C4-2B (cell line): ENCODE measurements around the gene CAB39.

ENCODE experiments used
- CTCF ChIP-seq: fragments of 450-650 bp; conservative IDR thresholded peaks from 2 replicates; pipeline ENCODE4 v1.5.1; 2017; ENCODE audit warnings: mild to moderate bottlenecking
- ZFX ChIP-seq: fragments of 450-650 bp; IDR thresholded peaks from 2 replicates; pipeline ENCODE4 v1.6.1; 2017

- TF ChIP-seq CTCF (no peak), ZFX (no peak)
Observed at GRCh38 chr2:230788554-230789175, 76.0 kb downstream of the CAB39 start.
